H54 (cell line): ENCODE measurements around the gene ZNF827.

Experiments
- DNase-seq: peaks from one replicate; pipeline ENCODE4 v3.0.0; 2011; ENCODE audit warnings: low spot score, mixed read lengths; ENCODE audit not compliant: insufficient read length
- FAIRE-seq: peaks from 3 replicates; lab custom pipeline; 2011; peaks lifted over from hg19 to GRCh38; lab: Jason Lieb, UNC
- POLR2A ChIP-seq: IDR thresholded peaks from 2 replicates; pipeline ENCODE4 v1.6.1; 2011; ENCODE audit warnings: low read depth, mild to moderate bottlenecking, low read length

The ZNF827 gene

DNA sequence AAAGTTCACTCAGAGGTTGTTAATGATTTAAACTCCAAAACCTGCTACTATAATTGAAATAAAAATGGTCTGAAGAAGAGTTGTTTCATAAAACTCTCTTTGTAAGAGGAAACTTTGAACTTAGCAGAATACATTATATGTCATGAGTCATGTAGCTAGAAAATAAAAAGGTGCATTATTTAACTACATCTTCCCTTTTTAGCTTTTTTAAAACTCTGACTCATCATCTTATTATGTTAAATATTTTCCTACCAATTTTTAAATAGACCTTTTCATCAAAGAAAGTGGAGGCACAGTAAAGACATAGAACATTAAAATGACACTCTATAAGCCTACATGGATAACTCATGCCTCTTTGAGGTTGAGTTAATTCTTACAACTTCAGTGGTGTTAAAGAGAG, 1.2 kb upstream of the ZNF827 start:
- TF ChIP-seq POLR2A, result no peak
- no peak for FAIRE-seq
- DNase-seq, result no peak

DNA sequence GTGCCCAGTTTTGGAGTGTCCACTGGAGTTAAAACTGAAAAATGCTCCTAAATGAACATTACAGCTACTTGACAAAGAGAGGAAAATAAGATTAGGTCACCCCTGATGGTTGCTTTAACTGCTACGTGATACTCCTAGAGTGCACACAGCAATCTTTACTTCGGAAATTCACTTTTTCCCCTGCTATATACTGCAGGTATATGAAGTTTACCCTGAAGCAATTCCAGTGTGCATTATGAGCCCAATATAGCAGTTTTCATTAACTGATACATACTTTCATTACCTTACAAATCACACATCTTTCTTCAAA, 773 bp upstream of the ZNF827 start:
- no peak for DNase-seq
- FAIRE-seq, result no peak
- TF ChIP-seq POLR2A, result no peak

DNA sequence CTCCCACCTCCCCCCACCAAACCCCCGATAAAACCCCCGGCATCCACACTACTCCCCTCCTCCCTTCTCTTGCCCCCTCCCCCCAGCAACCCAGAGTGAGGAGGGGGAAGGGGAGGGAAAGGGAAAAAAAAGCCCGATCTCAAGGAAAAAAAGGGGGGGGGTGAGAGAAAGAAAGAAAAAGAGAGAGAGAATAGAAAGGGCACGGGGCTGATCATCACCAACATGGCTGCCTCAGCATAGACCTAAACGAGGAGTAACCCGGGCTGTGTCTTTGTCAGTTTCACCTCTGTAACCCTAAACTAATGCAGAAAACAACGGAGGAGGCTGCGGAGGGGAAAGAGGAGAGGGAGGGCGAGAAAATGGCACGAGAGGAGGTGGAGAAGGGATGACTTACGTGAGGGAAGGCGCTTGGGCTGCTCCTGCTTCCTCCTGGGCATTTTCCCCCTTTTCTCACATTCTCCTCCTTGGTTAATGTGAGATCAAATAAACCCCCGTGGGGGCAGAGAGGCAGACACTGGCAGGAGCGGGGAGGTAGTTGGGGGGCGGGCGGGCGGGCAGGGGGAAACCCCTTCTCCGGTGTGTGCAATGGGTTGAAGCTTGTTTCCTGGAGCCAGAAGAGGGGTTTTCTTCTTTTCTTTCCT, 532 bp downstream of the ZNF827 start:
- 0 out of 2 replicates have a peak, but pooled peaks have one; percentile 20 for TF ChIP-seq POLR2A
- FAIRE-seq, result no peak

DNA sequence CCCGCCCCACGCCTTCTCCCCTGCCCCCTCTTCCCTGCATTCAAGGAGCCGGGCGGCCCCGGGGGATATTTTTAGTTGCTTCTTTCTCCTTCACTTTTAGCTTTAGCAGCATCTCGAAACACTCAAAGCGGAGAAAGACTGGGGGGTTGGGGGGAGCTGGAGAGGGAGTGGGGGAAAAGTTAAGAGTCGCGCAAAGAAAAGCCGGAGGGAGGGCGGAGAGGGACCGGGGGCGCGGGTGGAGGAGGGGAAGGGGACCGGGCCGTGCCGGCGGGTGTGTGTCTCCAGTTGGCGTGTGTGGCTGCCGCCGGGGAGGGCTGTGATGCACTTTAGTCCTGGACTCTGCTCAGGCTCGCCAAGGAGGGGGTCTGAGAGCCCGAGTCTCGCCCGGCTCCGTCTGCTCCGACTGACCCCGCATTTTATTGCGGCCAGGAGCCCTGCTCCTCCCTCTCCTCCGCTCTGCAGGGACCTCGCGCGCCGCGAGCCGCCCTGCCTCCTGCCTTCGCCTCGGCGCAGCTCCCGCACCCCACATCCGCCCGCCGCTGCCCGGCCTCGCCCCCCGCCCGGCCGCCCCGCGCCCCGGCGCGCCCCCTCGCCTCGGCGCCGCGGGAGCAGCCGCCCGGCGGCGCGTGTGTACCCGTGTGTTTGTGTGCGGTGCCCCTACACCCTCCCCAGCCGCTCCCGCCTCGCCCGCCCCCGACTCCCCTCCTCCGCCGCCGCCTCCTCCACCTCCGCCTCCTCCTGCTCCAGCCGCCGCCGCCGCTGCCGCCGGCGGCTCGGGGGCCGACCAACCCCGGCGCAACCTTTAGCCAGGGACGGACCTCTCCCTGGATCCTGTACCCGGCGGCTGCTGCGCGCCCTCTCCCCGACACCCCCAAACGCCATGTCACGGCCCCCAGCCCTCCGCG, 1.4 kb downstream of the ZNF827 start:
- peak; percentile 37; the same call in 1 of the 2 replicates for TF ChIP-seq POLR2A
- FAIRE-seq (no peak), DNase-seq (no peak)

More for the DNA sequence above, 532 bp downstream of the ZNF827 start:
- DNase-seq, result no peak

DNA sequence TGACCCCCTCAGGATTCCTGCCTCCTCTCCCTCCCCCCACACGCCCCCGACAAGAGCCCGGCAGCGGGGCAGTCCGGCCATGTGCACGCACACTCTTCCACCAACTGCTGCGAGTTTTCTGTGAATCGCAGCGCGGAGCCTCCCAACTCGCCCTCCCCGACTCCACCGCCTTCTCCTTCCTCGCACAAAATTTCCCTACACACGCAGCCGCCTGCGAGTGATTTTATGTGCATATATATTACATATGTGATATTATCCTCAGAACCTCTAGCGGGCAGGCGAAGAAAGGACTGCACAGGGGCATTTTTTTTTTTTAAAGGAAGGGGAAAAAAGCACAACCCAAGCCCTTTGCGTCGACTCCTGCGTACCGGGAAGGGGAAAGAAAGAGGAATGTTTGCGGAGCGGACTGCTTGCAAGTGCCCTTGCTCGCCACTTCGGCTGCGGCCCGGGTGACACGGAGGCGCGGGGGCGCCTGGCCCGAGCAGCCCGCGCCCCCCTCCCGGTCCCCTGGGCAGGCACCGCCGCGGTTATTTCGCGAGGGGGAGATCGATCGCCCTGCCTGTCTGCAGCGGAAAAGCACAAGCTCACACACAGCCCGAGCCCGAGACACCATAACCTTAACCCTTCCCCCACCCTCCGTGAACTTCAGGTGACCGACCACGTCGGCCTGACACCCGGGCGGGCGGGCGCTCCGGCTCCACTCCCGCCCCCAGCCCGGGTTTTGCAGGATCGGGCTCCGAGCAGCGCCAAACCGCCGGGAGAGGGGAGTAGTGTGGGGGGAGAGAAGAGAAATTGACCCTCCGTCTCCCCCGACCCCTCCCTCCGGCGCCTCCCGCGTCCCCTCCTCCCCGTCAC, 2.3 kb downstream of the ZNF827 start:
- TF ChIP-seq POLR2A, result peak; percentile 12; the same call in 1 of the 2 replicates
- DNase-seq (peak; percentile 50), FAIRE-seq (no peak)

DNA sequence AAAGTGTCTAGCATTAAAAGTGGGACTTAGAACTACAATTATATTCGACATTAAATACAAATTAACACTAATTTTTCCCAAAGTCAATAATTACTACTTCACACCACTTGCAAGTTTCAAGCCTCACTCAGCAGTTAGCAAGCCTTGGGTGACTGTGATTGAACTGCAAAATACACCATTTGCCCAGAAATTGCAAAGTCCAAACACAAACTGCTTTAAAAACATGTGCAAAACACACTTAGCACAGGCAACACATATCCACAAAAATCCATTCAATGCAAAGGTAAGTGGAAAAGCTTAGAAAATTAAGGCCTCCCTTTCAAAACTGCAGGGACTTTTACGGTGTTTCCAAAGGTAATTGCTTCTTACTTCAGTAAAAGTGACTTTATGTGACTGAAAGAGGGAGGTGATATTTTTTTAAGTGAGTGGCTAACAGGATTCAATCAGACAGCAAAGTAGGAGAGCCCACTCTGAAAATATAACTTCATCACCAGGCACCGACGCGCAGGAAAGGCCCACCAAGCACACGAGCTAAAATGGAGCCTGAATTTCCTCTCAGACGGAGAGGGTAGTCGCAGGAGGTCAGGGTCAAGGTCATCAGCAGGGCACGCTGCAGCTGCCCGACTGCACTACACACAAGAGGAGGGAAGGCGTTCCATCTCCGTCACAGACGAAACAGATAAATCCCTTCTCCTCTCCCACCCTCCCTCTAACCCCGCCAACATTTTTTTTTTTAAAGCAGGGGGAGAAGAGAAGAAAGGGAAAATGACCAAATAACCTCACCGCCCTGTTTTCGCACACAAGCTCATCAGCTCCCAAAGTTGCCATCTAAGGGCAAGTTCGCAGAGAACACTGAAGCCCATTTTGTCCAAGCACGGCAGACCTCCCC, 3.1 kb downstream of the ZNF827 start:
- FAIRE-seq (no peak), DNase-seq (no peak)
- TF ChIP-seq POLR2A, result peak; percentile 10; the same call in 1 of the 2 replicates

DNA sequence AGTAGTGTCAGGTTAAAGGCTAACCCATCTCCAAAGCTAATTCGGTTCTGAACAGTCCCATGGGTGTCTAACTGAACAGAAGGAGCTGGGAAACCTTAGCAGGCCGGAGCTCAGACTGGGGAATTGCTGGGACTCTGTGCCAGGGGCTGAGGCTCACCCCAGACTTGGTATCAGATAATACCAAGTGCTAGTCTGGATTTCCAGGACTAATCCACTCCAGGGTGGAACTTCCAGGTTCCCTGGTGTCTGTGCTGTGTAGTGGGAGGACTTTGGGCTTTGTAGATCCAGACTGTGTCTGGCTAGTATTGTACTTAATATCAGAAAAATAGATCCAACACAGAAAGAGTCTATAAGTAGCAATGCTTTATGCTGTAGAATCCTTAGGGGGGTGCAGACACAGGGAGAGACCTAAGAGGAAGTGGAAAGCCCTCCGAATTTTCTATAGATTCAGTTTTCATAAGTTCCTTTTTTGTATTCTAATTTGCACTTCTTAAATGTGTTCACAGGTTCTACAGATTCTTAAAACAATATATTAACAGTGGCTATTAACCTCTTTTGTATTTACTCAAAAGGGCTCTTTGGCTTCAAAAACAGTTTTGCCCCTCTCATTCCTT, 4.1 kb downstream of the ZNF827 start:
- DNase-seq, result no peak
- FAIRE-seq, result no peak
- no peak for TF ChIP-seq POLR2A

DNA sequence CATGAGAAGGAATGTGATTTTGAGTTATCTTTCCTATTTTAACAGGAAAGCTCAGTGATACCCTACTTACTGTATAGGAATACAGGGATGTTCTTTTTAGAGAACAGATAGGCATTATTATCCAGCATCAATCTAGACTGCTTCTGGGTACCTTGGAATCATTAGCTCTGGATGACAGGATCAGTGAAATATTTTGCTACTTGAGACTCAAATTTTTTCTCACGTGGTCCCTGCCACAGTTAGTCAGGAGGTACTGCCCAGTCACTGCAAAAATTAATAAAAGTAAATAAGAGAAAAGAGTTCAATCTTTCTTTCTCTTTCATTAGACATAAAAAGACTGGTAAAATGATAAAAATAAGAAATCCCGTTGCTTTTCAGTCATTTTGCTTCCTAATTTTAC, 5.5 kb downstream of the ZNF827 start:
- TF ChIP-seq POLR2A, result no peak
- FAIRE-seq (no peak), DNase-seq (no peak)

DNA sequence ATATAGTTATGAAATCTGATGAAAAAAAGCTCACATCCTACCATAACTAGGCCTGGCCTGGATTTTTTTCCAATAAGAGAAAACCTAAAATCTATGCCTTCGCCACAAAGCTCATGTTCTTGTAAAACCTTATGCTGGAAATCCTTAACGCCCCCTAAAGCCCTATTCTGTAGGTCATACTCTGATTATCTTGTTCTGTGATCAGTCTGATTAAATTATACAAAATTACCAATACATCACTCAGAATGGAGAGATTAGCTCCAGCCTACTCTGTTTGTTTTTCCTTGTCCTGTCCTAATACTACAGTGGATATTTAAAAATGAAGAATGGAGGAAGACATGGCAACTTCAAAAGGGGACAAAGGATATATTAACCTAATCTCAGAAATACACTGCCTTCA, 7.2 kb downstream of the ZNF827 start:
- DNase-seq (no peak), FAIRE-seq (no peak)

DNA sequence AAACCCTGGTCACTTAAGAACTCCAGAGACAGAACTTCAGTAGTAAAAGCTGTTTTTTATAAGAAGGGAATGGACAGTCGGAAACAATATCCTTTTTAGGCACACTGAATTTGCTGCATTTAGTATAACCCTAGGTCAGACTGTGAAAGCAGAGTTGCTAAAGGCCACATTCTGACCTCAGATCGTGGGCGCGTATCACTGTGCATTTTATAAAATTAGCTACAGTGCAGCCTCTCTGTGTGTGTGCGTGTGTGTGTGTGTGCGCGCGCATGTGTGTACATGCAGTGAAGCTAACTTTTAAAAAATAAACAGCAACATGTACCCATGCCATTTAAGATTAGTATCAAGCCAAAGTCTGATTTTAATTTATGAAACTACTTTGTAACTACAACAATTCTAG, 8.0 kb downstream of the ZNF827 start:
- FAIRE-seq, result no peak
- TF ChIP-seq POLR2A, result no peak
- no peak for DNase-seq

More for the DNA sequence above, 7.2 kb downstream of the ZNF827 start:
- TF ChIP-seq POLR2A, result no peak

DNA sequence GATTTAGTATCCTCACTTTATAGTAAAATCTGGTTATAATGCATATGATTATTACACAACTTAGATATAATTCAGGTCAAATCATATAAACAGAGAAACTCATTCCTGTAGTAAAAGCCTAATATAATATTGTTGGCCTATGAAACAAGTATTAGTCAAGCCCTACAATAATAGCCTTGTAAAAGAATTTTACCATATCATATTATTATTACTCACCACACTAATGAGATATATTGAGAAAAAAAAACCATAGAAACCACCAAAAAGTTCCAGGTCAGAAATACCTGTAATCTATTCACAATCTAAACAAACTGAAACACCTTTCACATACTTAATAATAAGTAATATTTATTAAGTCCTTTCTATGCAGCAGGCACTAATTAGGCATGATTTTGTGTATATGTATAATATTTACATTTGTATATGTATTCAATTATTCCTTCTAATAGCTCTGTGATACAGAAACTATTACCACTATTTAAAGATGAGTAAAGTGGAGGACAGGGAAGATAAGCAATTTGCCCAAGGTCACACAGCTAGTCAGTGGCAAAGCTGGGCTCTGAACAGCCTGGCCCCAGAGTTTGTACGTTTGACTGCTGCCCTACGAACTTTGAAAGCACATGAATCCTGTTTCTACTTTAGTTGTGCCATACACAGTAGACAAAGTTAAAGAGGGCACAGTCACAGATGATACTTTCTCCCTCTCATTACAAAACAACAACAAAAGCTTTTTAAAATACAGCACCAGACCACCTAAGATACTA, 9.0 kb downstream of the ZNF827 start:
- DNase-seq, result no peak
- FAIRE-seq, result no peak
- no peak for TF ChIP-seq POLR2A

DNA sequence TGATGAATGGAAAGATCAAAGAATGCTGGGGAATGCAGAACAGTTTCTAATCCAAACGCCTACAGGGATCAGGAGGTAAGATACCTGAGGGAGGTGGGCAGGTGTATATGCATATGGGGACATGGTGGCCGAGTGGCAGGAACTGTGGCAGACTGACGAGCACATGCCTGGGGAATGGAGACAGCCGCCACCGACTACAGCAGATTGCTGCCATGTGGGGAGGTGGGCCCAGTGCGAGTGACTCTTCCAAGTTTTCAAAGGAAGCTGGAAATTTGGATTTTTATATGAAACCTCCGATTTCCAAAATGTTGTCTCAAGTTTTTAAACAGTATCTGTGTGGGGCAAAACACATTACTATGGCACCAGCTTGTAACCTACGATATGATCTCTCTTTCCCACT, 9.9 kb downstream of the ZNF827 start:
- FAIRE-seq (no peak), DNase-seq (no peak)
- TF ChIP-seq POLR2A, result no peak
